IPS-18a (cell line): ENCODE data around the gene CGB8.
"Not testable (repeated sequence)": the region's sequence is repeated elsewhere in the genome, so short reads cannot be mapped to it uniquely, and the experiment has no call there.

Source experiments
- H3K27ac ChIP-seq: one replicate; pipeline ENCODE4 v1.5.1; 2013; ENCODE audit warnings: low read length
- H3K27me3 ChIP-seq: one replicate; pipeline ENCODE4 v1.6.1; 2013; ENCODE audit warnings: mild to moderate bottlenecking, low read length; ENCODE audit not compliant: control insufficient read depth, insufficient read depth
- H3K36me3 ChIP-seq: one replicate; pipeline ENCODE4 v1.6.1; 2013; ENCODE audit warnings: low read depth, low read length; ENCODE audit not compliant: control insufficient read depth
- H3K4me1 ChIP-seq: one replicate; pipeline ENCODE4 v1.6.1; 2013; ENCODE audit warnings: low read depth, low read length; ENCODE audit not compliant: control insufficient read depth
- H3K4me3 ChIP-seq: one replicate; pipeline ENCODE4 v1.5.1; 2013; ENCODE audit warnings: low read length
- H3K9ac ChIP-seq: one replicate; pipeline ENCODE4 v1.6.1; 2013; ENCODE audit warnings: mild to moderate bottlenecking, low read length, moderate library complexity
- H3K9me3 ChIP-seq: one replicate; pipeline ENCODE4 v1.6.1; 2013; ENCODE audit warnings: low read depth, low read length; ENCODE audit not compliant: control insufficient read depth

Gene CGB8

GRCh38 chr19:49080392-49080791 lies 31.5 kb upstream of the CGB8 start:
- H3K9me3 ChIP-seq, result no peaks in the 10 kb centered on the region
- peaks cover 8% of the 10 kb centered on the region for H3K27me3 ChIP-seq
- no peak overlapping the region for H3K9ac ChIP-seq
- H3K4me3 ChIP-seq, result no peak overlapping the region
- no peaks in the 10 kb centered on the region for H3K36me3 ChIP-seq
- no peak overlapping the region for H3K27ac ChIP-seq
- H3K4me1 ChIP-seq, result no peaks in the 10 kb centered on the region

GRCh38 chr19:49074869-49075268 lies 26.0 kb upstream of the CGB8 start:
- not testable (repeated sequence) for H3K9ac ChIP-seq, H3K9me3 ChIP-seq, H3K36me3 ChIP-seq, H3K4me3 ChIP-seq, H3K27ac ChIP-seq, H3K4me1 ChIP-seq
- H3K27me3 ChIP-seq, result peaks cover 43% of the 10 kb centered on the region

- H3K36me3 ChIP-seq, result no peaks in the 10 kb centered on the region
- H3K27me3 ChIP-seq, result peaks cover 54% of the 10 kb centered on the region
- H3K9ac ChIP-seq, result no peak overlapping the region
- no peaks in the 10 kb centered on the region for H3K4me1 ChIP-seq
- no peak overlapping the region for H3K4me3 ChIP-seq
- no peaks in the 10 kb centered on the region for H3K9me3 ChIP-seq
- no peak overlapping the region for H3K27ac ChIP-seq
Measured at GRCh38 chr19:49073514-49074378, 24.8 kb upstream of the CGB8 start.

- H3K36me3 ChIP-seq, result no peaks in the 10 kb centered on the region
- H3K4me1 ChIP-seq, result no peaks in the 10 kb centered on the region
- H3K27me3 ChIP-seq, result peaks cover 66% of the 10 kb centered on the region
- H3K9ac ChIP-seq, result no peak overlapping the region
- H3K27ac ChIP-seq, result no peak overlapping the region
- no peak overlapping the region for H3K4me3 ChIP-seq
- H3K9me3 ChIP-seq, result no peaks in the 10 kb centered on the region
Measured at GRCh38 chr19:49071860-49072547, 23.1 kb upstream of the CGB8 start.

- Histone ChIP-seq H3K9me3 (no peaks in the 10 kb centered on the region), H3K27ac (no peak overlapping the region), H3K9ac (no peak overlapping the region), H3K36me3 (no peaks in the 10 kb centered on the region), H3K27me3 (peaks cover 81% of the 10 kb centered on the region), H3K4me1 (peaks cover 8% of the 10 kb centered on the region), H3K4me3 (no peak overlapping the region)
Measured at GRCh38 chr19:49070416-49070815, 21.5 kb upstream of the CGB8 start.

- no peak overlapping the region for H3K9ac ChIP-seq
- H3K4me1 ChIP-seq, result peaks cover 13% of the 10 kb centered on the region
- H3K36me3 ChIP-seq, result no peaks in the 10 kb centered on the region
- H3K9me3 ChIP-seq, result no peaks in the 10 kb centered on the region
- peaks cover 80% of the 10 kb centered on the region for H3K27me3 ChIP-seq
- H3K4me3 ChIP-seq, result no peak overlapping the region
- no peak overlapping the region for H3K27ac ChIP-seq
Measured at GRCh38 chr19:49069026-49069425, 20.1 kb upstream of the CGB8 start.

GRCh38 chr19:49067554-49067953 lies 18.6 kb upstream of the CGB8 start:
- Histone ChIP-seq H3K4me3 (no peak overlapping the region), H3K27ac (no peak overlapping the region), H3K9ac (no peak overlapping the region), H3K27me3 (peaks cover 66% of the 10 kb centered on the region), H3K9me3 (no peaks in the 10 kb centered on the region), H3K36me3 (no peaks in the 10 kb centered on the region), H3K4me1 (peaks cover 13% of the 10 kb centered on the region)

GRCh38 chr19:49065905-49066512 lies 17.1 kb upstream of the CGB8 start:
- H3K27me3 ChIP-seq, result peaks cover 53% of the 10 kb centered on the region
- H3K9me3 ChIP-seq, result no peaks in the 10 kb centered on the region
- no peak overlapping the region for H3K9ac ChIP-seq
- no peaks in the 10 kb centered on the region for H3K36me3 ChIP-seq
- no peak overlapping the region for H3K27ac ChIP-seq
- H3K4me1 ChIP-seq, result peaks cover 13% of the 10 kb centered on the region
- H3K4me3 ChIP-seq, result no peak overlapping the region

- Histone ChIP-seq H3K9me3 (no peaks in the 10 kb centered on the region), H3K9ac (no peak within 1 kb of the TSS), H3K27ac (no peak within 1 kb of the TSS), H3K4me1 (peaks cover 13% of the 10 kb centered on the region), H3K36me3 (no peaks in the 10 kb centered on the region), H3K4me3 (peak within 1 kb of the TSS; percentile 52), H3K27me3 (peaks cover 47% of the 10 kb centered on the region)
Measured at GRCh38 chr19:49064768-49065611, 16.1 kb upstream of the CGB8 start, which contains the start of gene NTF4. Gene NTF4, minus strand, starts transcription at chr19:49064818. Its CDS starts 2,821 bp downstream, at chr19:49061997.

- peaks cover 13% of the 10 kb centered on the region for H3K4me1 ChIP-seq
- H3K4me3 ChIP-seq, result peak overlapping the region; percentile 52
- no peaks in the 10 kb centered on the region for H3K36me3 ChIP-seq
- no peaks in the 10 kb centered on the region for H3K9me3 ChIP-seq
- H3K27ac ChIP-seq, result no peak overlapping the region
- H3K9ac ChIP-seq, result no peak overlapping the region
- H3K27me3 ChIP-seq, result peaks cover 43% of the 10 kb centered on the region
Measured at GRCh38 chr19:49064029-49064629, 15.2 kb upstream of the CGB8 start.
